Karpas-422 (cell line): ENCODE data around the gene BCAS4. TPM values are rescaled to one million over a fixed set of nuclear protein-coding genes. Genes with fewer than 3 reads are reported as not detected.

Experiments used
- DNase-seq: peaks from one replicate; pipeline ENCODE4 v3.0.0-alpha.2; 2015
- H2AFZ ChIP-seq: fragments of 200-600 bp; sonication (generic); 2 replicates; pipeline ENCODE4 v1.6.1; 2014; ENCODE audit warnings: antibody characterized with exemption, low read length, mixed read lengths
- H3K27ac ChIP-seq: fragments of 200-600 bp; sonication (generic); 2 replicates; pipeline ENCODE4 v1.5.1; 2014; ENCODE audit warnings: mild to moderate bottlenecking, low read length, moderate library complexity
- H3K27me3 ChIP-seq: fragments of 200-600 bp; sonication (generic); 2 replicates; pipeline ENCODE4 v1.6.1; 2014; ENCODE audit warnings: low read length, mixed read lengths
- H3K36me3 ChIP-seq: fragments of 200-600 bp; sonication (generic); 2 replicates; pipeline ENCODE4 v1.6.1; 2014; ENCODE audit warnings: low read length, mixed read lengths; ENCODE audit not compliant: insufficient read depth
- H3K4me1 ChIP-seq: fragments of 200-600 bp; sonication (generic); 2 replicates; pipeline ENCODE4 v1.6.1; 2014; ENCODE audit warnings: mild to moderate bottlenecking, low read length, mixed read lengths
- H3K4me2 ChIP-seq: fragments of 200-600 bp; sonication (generic); 2 replicates; pipeline ENCODE4 v1.6.1; 2014; ENCODE audit warnings: low read length, low read depth, mild to moderate bottlenecking; ENCODE audit not compliant: poor library complexity, severe bottlenecking
- H3K4me3 ChIP-seq: fragments of 200-600 bp; sonication (generic); 2 replicates; pipeline ENCODE4 v1.5.1; 2014; ENCODE audit warnings: mild to moderate bottlenecking, antibody characterized with exemption, low read length, mixed read lengths
- H3K79me2 ChIP-seq: fragments of 200-600 bp; sonication (generic); 2 replicates; pipeline ENCODE4 v1.6.1; 2014; ENCODE audit warnings: mild to moderate bottlenecking, low read length, mixed read lengths
- H3K9ac ChIP-seq: fragments of 200-600 bp; sonication (generic); 2 replicates; pipeline ENCODE4 v1.6.0; 2014; ENCODE audit warnings: low read length
- H3K9me2 ChIP-seq: fragments of 200-600 bp; sonication (generic), shearing (Covaris generic); replicated peaks from 2 replicates; pipeline ENCODE4 v1.6.0; 2014; ENCODE audit warnings: mild to moderate bottlenecking, low read length, moderate library complexity; ENCODE audit not compliant: insufficient read depth
- H3K9me3 ChIP-seq: fragments of 300-700, 200-600 bp; sonication (generic); 2 replicates; pipeline ENCODE4 v1.6.1; 2014; ENCODE audit warnings: low read length, mixed read lengths
- H4K20me1 ChIP-seq: fragments of 200-600 bp; sonication (generic); 2 replicates; pipeline ENCODE4 v1.6.1; 2014; ENCODE audit warnings: mild to moderate bottlenecking, antibody characterized with exemption, low read length, low read depth; ENCODE audit not compliant: insufficient read depth
- total RNA-seq: library from RNA; depleted of rRNA; stranded (reverse); fragments of >200 nt; shearing (Covaris generic); gene quantifications from 2 replicates; pipeline ENCODE4 v1.2.3, GENCODE V29; 2014; ENCODE audit warnings: low replicate concordance

BCAS4 gene
- total RNA-seq, 1 experiment from 2014 or later = 191 TPM

DNA sequence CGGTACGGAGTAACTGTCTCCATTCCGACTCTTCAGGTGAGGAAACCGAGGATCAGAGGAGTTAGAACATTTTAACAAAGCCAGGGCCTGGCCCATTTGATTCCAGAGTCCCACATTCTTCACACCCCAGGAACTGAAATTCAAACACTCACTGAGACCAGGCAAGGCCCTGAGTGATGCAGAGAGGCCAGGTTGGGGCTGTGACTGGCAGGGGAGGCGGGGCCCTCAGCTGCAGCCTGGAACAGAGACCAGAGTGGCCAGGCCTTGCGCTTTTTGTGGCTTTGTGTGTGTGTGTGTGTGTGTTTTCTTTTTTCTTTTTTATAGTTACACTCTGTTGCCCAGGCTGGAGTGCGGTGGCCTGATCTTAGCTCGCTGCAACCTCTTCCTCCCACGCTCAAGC, 57.2 kb downstream of the BCAS4 start:
- Histone ChIP-seq H3K9me2 (no peaks in the 10 kb centered on the region), H3K9ac (no peak overlapping the region), H3K27ac (peak overlapping the region; percentile 93), H3K4me3 (no peak overlapping the region), H4K20me1 (peaks cover 9% of the 10 kb centered on the region; the same call in 1 of the 2 replicates), H3K9me3 (no peaks in the 10 kb centered on the region), H3K36me3 (peaks cover 46% of the 10 kb centered on the region), H2AFZ (no peak overlapping the region), H3K4me2 (no peak overlapping the region), H3K79me2 (peaks cover 55% of the 10 kb centered on the region), H3K27me3 (no peaks in the 10 kb centered on the region), H3K4me1 (peaks cover 64% of the 10 kb centered on the region)
- DNase-seq = no peak

DNA sequence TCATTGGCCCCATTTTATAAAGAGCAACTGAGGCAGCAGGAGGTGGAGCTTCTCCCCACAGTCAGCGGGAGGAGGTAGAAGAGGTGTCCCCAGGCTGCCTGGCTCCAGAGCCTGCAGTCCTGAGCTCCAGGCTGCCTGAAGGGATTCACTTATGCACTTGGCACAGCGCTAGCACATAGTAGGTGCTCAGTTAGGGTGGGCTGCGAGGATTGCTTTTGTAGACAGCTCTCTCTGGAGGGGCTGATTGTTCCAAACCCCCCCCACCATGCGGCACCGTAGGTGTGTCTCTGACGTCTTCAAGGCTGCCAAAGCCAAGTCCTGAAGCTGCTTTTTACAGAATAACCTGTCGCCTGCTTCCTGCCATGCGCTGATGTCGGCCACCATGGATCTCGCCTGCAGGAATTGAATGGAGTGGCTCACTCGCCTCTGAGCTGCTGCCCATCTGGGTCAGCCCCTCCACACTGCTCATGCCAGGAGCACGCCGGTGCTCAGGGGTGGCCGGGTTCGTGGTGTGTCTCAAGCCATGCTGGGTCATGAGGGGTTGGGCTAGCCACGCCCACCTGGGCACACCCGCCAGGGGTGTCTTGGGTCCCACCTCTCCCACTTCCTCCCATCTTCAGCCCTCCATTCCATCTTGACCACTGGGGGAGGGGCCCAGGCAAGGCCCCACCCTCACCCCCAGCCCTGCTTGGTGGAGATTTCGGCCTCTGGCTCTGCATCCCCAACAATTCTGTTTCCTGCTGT, 59.8 kb downstream of the BCAS4 start:
- Histone ChIP-seq H3K4me2 (no peak overlapping the region), H3K9me2 (no peaks in the 10 kb centered on the region), H2AFZ (no peak overlapping the region), H3K79me2 (peaks cover 39% of the 10 kb centered on the region), H3K36me3 (peaks cover 38% of the 10 kb centered on the region), H3K4me1 (peaks cover 64% of the 10 kb centered on the region), H3K27me3 (no peaks in the 10 kb centered on the region), H3K9me3 (no peaks in the 10 kb centered on the region), H3K27ac (peak overlapping the region; percentile 95), H3K4me3 (no peak overlapping the region), H4K20me1 (peaks cover 9% of the 10 kb centered on the region; the same call in 1 of the 2 replicates), H3K9ac (no peak overlapping the region)
- no peak for DNase-seq

- Histone ChIP-seq H3K27ac (peak overlapping the region; percentile 95), H3K27me3 (no peaks in the 10 kb centered on the region), H3K4me3 (no peak overlapping the region), H3K9me2 (no peaks in the 10 kb centered on the region), H2AFZ (no peak overlapping the region), H3K36me3 (peaks cover 38% of the 10 kb centered on the region), H3K4me2 (no peak overlapping the region), H3K4me1 (peaks cover 64% of the 10 kb centered on the region), H3K79me2 (peaks cover 39% of the 10 kb centered on the region), H3K9me3 (no peaks in the 10 kb centered on the region), H4K20me1 (peaks cover 9% of the 10 kb centered on the region; the same call in 1 of the 2 replicates), H3K9ac (no peak overlapping the region)
- DNase-seq = no peak
Measured at GRCh38 chr20:50855498-50856474, 60.9 kb downstream of the BCAS4 start.

- H3K4me2 ChIP-seq = no peak overlapping the region
- H3K9ac ChIP-seq = no peak overlapping the region
- H2AFZ ChIP-seq = no peak overlapping the region
- no peaks in the 10 kb centered on the region for H3K9me2 ChIP-seq
- peaks cover 66% of the 10 kb centered on the region for H3K4me1 ChIP-seq
- H3K27ac ChIP-seq = peak overlapping the region; percentile 95
- H3K27me3 ChIP-seq = no peaks in the 10 kb centered on the region
- DNase-seq = no peak
- H4K20me1 ChIP-seq = peaks cover 9% of the 10 kb centered on the region; the same call in 1 of the 2 replicates
- peaks cover 44% of the 10 kb centered on the region for H3K36me3 ChIP-seq
- H3K9me3 ChIP-seq = no peaks in the 10 kb centered on the region
- peaks cover 43% of the 10 kb centered on the region for H3K79me2 ChIP-seq
- H3K4me3 ChIP-seq = no peak overlapping the region
Measured at GRCh38 chr20:50856475-50857041, 61.7 kb downstream of the BCAS4 start.

DNA sequence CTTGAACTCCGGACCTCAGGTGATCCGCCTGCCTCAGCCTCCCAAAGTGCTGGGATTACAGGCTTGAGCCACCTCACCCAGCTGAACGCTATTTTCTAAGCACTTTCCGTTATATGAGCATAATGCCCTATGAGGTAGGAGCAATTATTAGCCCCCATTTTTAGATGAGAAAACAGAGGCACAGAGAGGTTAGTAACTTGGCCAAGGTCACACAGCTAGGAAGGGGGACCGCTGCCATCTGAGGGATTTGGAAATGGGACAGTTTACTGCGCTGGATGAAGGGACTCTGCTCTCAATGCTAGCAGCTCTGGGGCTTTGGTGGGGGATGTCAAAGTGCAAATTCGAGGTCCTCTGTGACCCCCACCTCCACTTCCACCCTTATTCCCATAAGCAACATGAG, 62.5 kb downstream of the BCAS4 start:
- Histone ChIP-seq H3K9me3 (no peaks in the 10 kb centered on the region), H3K27me3 (no peaks in the 10 kb centered on the region), H3K9me2 (no peaks in the 10 kb centered on the region), H4K20me1 (peaks cover 5% of the 10 kb centered on the region; the same call in 1 of the 2 replicates), H3K79me2 (peaks cover 43% of the 10 kb centered on the region), H3K36me3 (peaks cover 40% of the 10 kb centered on the region), H2AFZ (no peak overlapping the region), H3K4me1 (peaks cover 66% of the 10 kb centered on the region), H3K4me2 (peak overlapping the region; percentile 44), H3K27ac (peak overlapping the region; percentile 95), H3K4me3 (no peak overlapping the region), H3K9ac (peak overlapping the region; percentile 46; the same call in 1 of the 2 replicates)
- DNase-seq = no peak

- peaks cover 46% of the 10 kb centered on the region for H3K79me2 ChIP-seq
- H4K20me1 ChIP-seq = peaks cover 5% of the 10 kb centered on the region; the same call in 1 of the 2 replicates
- no peaks in the 10 kb centered on the region for H3K9me3 ChIP-seq
- no peak overlapping the region for H3K4me3 ChIP-seq
- H3K27me3 ChIP-seq = no peaks in the 10 kb centered on the region
- peak overlapping the region; percentile 44 for H3K4me2 ChIP-seq
- peak overlapping the region; percentile 95 for H3K27ac ChIP-seq
- H2AFZ ChIP-seq = no peak overlapping the region
- H3K36me3 ChIP-seq = peaks cover 44% of the 10 kb centered on the region
- DNase-seq = peak; percentile 65
- peak overlapping the region; percentile 46 for H3K9ac ChIP-seq
- H3K4me1 ChIP-seq = peaks cover 66% of the 10 kb centered on the region
- H3K9me2 ChIP-seq = no peaks in the 10 kb centered on the region
Measured at GRCh38 chr20:50858525-50858924, 63.7 kb downstream of the BCAS4 start.

- Histone ChIP-seq H3K4me3 (no peak overlapping the region), H3K4me1 (peaks cover 66% of the 10 kb centered on the region), H3K79me2 (peaks cover 46% of the 10 kb centered on the region), H3K36me3 (peaks cover 49% of the 10 kb centered on the region), H3K9me2 (no peaks in the 10 kb centered on the region), H4K20me1 (peaks cover 4% of the 10 kb centered on the region; the same call in 1 of the 2 replicates), H3K9me3 (no peaks in the 10 kb centered on the region), H2AFZ (no peak overlapping the region), H3K9ac (peak overlapping the region; percentile 65), H3K27me3 (no peaks in the 10 kb centered on the region), H3K27ac (peak overlapping the region; percentile 95), H3K4me2 (peak overlapping the region; percentile 44)
- DNase-seq = peak; percentile 94
Measured at GRCh38 chr20:50859161-50859560, 64.3 kb downstream of the BCAS4 start.
